CD4-positive, alpha-beta T cell (primary cell): ENCODE measurements around the gene PAIP2. TPM values are rescaled to one million over a fixed set of nuclear protein-coding genes. Genes with fewer than 3 reads are reported as not detected.

Experiments used
- ATAC-seq: fragments of 200-7000 bp; cut with Tn5 transposase; one replicate; pipeline ENCODE4 v1.10.0; 2022; ENCODE audit warnings: mild to moderate bottlenecking; ENCODE audit not compliant: poor library complexity
- CTCF ChIA-PET: fragments of 350-600 bp; sonication (Branson Sonifier 250); formaldehyde crosslinking; loops from one replicate; lab custom pipeline; 2021; ENCODE audit warnings: antibody characterized with exemption, inconsistent platforms; lab: Charles Lee
- POLR2A ChIA-PET: fragments of 350-600 bp; sonication (Branson Sonifier 250); formaldehyde crosslinking; loops from one replicate; lab custom pipeline; 2021; ENCODE audit warnings: antibody characterized with exemption, inconsistent platforms; lab: Charles Lee
- DNase-seq, 14 experiments: peaks; one replicate each; pipeline ENCODE4 v3.0.0-alpha.2; 2013 to 2020; ENCODE audit warnings: mixed read lengths in 2 of 14
- H3K27ac ChIP-seq, 2 donors: one replicate each; pipeline versions ENCODE4 v1.5.1 to v1.7.0; 2013; ENCODE audit warnings: low read length in 2 of 2, low read depth in 1 of 2, mild to moderate bottlenecking in 1 of 2
- H3K27me3 ChIP-seq, 2 experiments: 1 replicate in 1 of 2; 2 replicates in 1 of 2; pipeline versions ENCODE4 v1.6.1 to v1.7.0; 2013; ENCODE audit warnings: low read length in 2 of 2, control low read depth in 1 of 2, mild to moderate bottlenecking in 1 of 2, moderate library complexity in 1 of 2; ENCODE audit not compliant: insufficient read depth in 2 of 2, control insufficient read depth in 1 of 2
- H3K36me3 ChIP-seq: one replicate; pipeline ENCODE4 v1.6.1; 2013; ENCODE audit warnings: low read length, control low read depth; ENCODE audit not compliant: insufficient read depth
- H3K4me1 ChIP-seq: one replicate; pipeline ENCODE4 v1.6.1; 2013; ENCODE audit warnings: low read length, control low read depth; ENCODE audit not compliant: insufficient read depth
- H3K4me3 ChIP-seq: one replicate; pipeline ENCODE4 v1.5.1; 2013; ENCODE audit warnings: mild to moderate bottlenecking, low read length, moderate library complexity
- H3K9me3 ChIP-seq, 2 experiments: 1 replicate in 1 of 2; 2 replicates in 1 of 2; pipeline versions ENCODE4 v1.6.1 to v1.7.0; 2013; ENCODE audit warnings: low read length in 2 of 2, mild to moderate bottlenecking in 2 of 2, control low read depth in 1 of 2, moderate library complexity in 1 of 2; ENCODE audit not compliant: control insufficient read depth in 1 of 2, insufficient read depth in 1 of 2
- H3K27ac Mint-ChIP-seq: one replicate; pipeline ENCODE4 v1.8.0; 2020; ENCODE audit warnings: mixed read lengths
- H3K27me3 Mint-ChIP-seq: one replicate; pipeline ENCODE4 v1.8.0; 2021; ENCODE audit warnings: mixed read lengths
- H3K36me3 Mint-ChIP-seq: one replicate; pipeline ENCODE4 v1.8.0; 2021; ENCODE audit warnings: low read depth, mixed read lengths
- H3K4me1 Mint-ChIP-seq: one replicate; pipeline ENCODE4 v1.8.0; 2021; ENCODE audit warnings: low read depth, mixed read lengths
- H3K4me3 Mint-ChIP-seq: one replicate; pipeline ENCODE4 v1.8.0; 2020; ENCODE audit warnings: mild to moderate bottlenecking, mixed read lengths
- H3K9me3 Mint-ChIP-seq: one replicate; pipeline ENCODE4 v1.8.0; 2020; ENCODE audit warnings: mixed read lengths
- intact Hi-C, 2 experiments: fragments of 100-400 bp; cut with DNase I in 1 of 2; cut with micrococcal nuclease in 1 of 2; formaldehyde crosslinking; loops; one replicate each; pipeline versions ENCODE4 v1.15.1 to v1.9.0; 2023 to 2025; cut with DNase I, micrococcal nuclease
- total RNA-seq, 174 experiments: library from RNA in 2 of 174; stranded (reverse) in 2 of 174; gene quantifications; one replicate each; pipeline ENCODE4 v1.2.3 and lab custom pipeline; 2021 to 2026
- TF ChIP-seq, protein P1 (sequence below): fragments of 200-600 bp; IDR thresholded peaks from one replicate; pipeline ENCODE4 v1.8.0; 2022; ENCODE audit warnings: antibody characterized with exemption, mild to moderate bottlenecking

The PAIP2 gene
- total RNA-seq, 2 experiments from 2014 or later, result 151 to 156 TPM

DNA sequence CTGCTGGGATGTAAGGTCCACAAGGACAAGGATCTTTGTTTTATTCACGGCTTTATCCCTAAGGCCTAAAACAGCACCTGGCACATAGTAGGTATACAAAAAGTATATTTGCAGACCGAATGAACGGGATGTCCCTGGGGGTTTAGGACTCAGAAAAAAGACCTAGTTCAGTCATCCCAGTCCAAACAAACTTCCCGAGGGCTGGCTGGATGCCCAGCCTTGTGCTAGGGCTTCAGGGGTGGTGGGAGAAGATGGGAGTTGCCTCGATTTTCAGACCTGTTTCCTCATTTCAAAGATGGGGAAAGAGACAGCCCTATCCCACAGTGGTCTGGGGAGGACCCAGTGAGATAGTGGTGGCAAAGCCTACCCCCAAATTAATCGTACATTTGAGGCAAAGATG lies 56.3 kb downstream of the PAIP2 start:
- TF ChIP-seq, protein P1, sequence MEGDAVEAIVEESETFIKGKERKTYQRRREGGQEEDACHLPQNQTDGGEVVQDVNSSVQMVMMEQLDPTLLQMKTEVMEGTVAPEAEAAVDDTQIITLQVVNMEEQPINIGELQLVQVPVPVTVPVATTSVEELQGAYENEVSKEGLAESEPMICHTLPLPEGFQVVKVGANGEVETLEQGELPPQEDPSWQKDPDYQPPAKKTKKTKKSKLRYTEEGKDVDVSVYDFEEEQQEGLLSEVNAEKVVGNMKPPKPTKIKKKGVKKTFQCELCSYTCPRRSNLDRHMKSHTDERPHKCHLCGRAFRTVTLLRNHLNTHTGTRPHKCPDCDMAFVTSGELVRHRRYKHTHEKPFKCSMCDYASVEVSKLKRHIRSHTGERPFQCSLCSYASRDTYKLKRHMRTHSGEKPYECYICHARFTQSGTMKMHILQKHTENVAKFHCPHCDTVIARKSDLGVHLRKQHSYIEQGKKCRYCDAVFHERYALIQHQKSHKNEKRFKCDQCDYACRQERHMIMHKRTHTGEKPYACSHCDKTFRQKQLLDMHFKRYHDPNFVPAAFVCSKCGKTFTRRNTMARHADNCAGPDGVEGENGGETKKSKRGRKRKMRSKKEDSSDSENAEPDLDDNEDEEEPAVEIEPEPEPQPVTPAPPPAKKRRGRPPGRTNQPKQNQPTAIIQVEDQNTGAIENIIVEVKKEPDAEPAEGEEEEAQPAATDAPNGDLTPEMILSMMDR, result no peak
- Mint-ChIP-seq H3K4me3 (no peak overlapping the region), H3K4me1 (peaks cover 11% of the 10 kb centered on the region), H3K27ac (no peak overlapping the region), H3K9me3 (no peaks in the 10 kb centered on the region), H3K27me3 (no peaks in the 10 kb centered on the region), H3K36me3 (no peaks in the 10 kb centered on the region)
- H3K27ac ChIP-seq, result no peak overlapping the region
- no peak overlapping the region for H3K4me3 ChIP-seq
- H3K36me3 ChIP-seq, result peaks cover 4% of the 10 kb centered on the region
- DNase-seq (no peak), ATAC-seq (no peak)
- ChIA-PET CTCF (no interaction called here), POLR2A (no interaction called here)
- intact Hi-C loops, result no loop called here
- peaks cover 0 to 6% of the 10 kb centered on the region in 2 experiments for H3K27me3 ChIP-seq
- no peaks in the 10 kb centered on the region for H3K9me3 ChIP-seq
- H3K4me1 ChIP-seq, result peaks cover 20% of the 10 kb centered on the region

GRCh38 chr5:139399501-139400121 lies 58.0 kb downstream of the PAIP2 start:
- Histone ChIP-seq H3K27ac (no peak overlapping the region), H3K4me1 (peaks cover 18% of the 10 kb centered on the region), H3K27me3 (no peaks in the 10 kb centered on the region), H3K36me3 (peaks cover 4% of the 10 kb centered on the region), H3K9me3 (no peaks in the 10 kb centered on the region), H3K4me3 (no peak overlapping the region)
- Mint-ChIP-seq H3K4me1 (peaks cover 24% of the 10 kb centered on the region), H3K27ac (no peak overlapping the region), H3K4me3 (no peak overlapping the region), H3K36me3 (peaks cover 5% of the 10 kb centered on the region), H3K9me3 (no peaks in the 10 kb centered on the region), H3K27me3 (no peaks in the 10 kb centered on the region)
- DNase-seq (no peak), ATAC-seq (no peak)
- POLR2A ChIA-PET, result no interaction called here
- TF ChIP-seq, protein P1, result no peak
- CTCF ChIA-PET, result no interaction called here
- intact Hi-C loops, result loop anchor here in 1 of 2 experiments (5.0 to 10.0 kb wide), 7 partner anchors 163 to 1065 kb away; partner anchors contain the start of genes CDC25C, CYSTM1, EGR1 and FAM53C

DNA sequence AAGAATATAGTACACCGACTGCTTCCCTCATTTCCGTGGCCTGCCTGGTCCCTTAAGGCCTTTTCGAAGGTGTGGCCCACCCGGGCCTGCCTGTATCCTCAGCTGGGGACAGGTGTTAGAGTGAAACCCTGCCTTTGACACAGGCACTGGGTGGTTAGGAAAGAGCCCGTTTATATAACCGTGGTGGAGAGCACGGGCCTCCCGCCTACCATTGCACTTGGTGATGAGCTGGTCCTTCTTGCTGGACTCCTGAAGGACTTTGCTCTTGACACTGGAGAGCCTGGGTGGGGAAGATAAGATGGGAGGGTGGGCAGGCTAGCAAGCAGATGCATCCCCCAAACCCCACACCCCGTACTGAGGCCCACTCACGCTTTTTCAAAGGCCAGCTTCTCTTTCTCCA lies 59.9 kb downstream of the PAIP2 start:
- Histone ChIP-seq H3K36me3 (peaks cover 4% of the 10 kb centered on the region), H3K27me3 (no peaks in the 10 kb centered on the region), H3K9me3 (no peaks in the 10 kb centered on the region), H3K27ac (no peak overlapping the region), H3K4me1 (peaks cover 21% of the 10 kb centered on the region), H3K4me3 (no peak overlapping the region)
- H3K27ac Mint-ChIP-seq, result peak overlapping the region; percentile 20
- POLR2A ChIA-PET, result no interaction called here
- peaks cover 5% of the 10 kb centered on the region for H3K36me3 Mint-ChIP-seq
- CTCF ChIA-PET, result interaction anchor here (2.7 kb wide), 1 partner anchor 9 kb away, joined by 14 read pairs; no protein-coding TSS in a partner anchor
- H3K27me3 Mint-ChIP-seq, result no peaks in the 10 kb centered on the region
- no peak for DNase-seq
- no peak overlapping the region for H3K4me3 Mint-ChIP-seq
- TF ChIP-seq, protein P1, result no peak
- no peak for ATAC-seq
- peaks cover 25% of the 10 kb centered on the region for H3K4me1 Mint-ChIP-seq
- H3K9me3 Mint-ChIP-seq, result no peaks in the 10 kb centered on the region
- intact Hi-C loops, result loop anchor here in 1 of 2 experiments (5.0 to 10.0 kb wide), 7 partner anchors 161 to 1067 kb away; partner anchors contain the start of genes CDC25C, CYSTM1, EGR1 and FAM53C
